AG04450 (cell line): Measurements from ENCODE around the gene ATP2B1. TPM values are rescaled to one million over a fixed set of nuclear protein-coding genes. Genes with fewer than 3 reads are reported as not detected.

Source experiments
- CTCF ChIA-PET: fragments of 300-600, 350-600 bp; formaldehyde crosslinking; extraction: SDS; loops from one replicate; lab custom pipeline; 2022; ENCODE audit warnings: antibody characterized with exemption, inconsistent platforms; lab: Charles Lee
- POLR2A ChIA-PET: fragments of 350-600 bp; formaldehyde crosslinking; extraction: SDS; loops from one replicate; lab custom pipeline; 2021; ENCODE audit warnings: antibody characterized with exemption, inconsistent platforms; lab: Yijun Ruan, JAX
- DNase-seq: peaks from one replicate; pipeline ENCODE4 v3.0.0-alpha.2; 2011; ENCODE audit warnings: low read depth, low spot score
- H3K27ac ChIP-seq: one replicate; pipeline ENCODE4 v1.5.1; 2012; ENCODE audit warnings: low read depth, low read length, control low read depth
- H3K27me3 ChIP-seq: one replicate; pipeline ENCODE4 v1.6.0; 2012; ENCODE audit warnings: low read length; ENCODE audit not compliant: control insufficient read depth, insufficient read depth
- H3K4me3 ChIP-seq: 2 replicates; pipeline ENCODE4 v1.5.1; 2011; ENCODE audit warnings: mild to moderate bottlenecking, low read depth, low read length, control low read depth
- H3K9me3 ChIP-seq: 2 replicates; pipeline ENCODE4 v1.5.1; 2012; ENCODE audit warnings: low read length; ENCODE audit not compliant: control insufficient read depth, insufficient read depth
- polyA plus RNA-seq: library from polyadenylated mRNA; depleted of rRNA; stranded (reverse); fragments of >200 nt; gene quantifications from 2 replicates; pipeline ENCODE4 v1.2.3, GENCODE V29; 2011
- TF ChIP-seq, protein P1 (sequence below): IDR thresholded peaks from 2 replicates; pipeline ENCODE4 v1.5.1; 2011; ENCODE audit warnings: low read depth, low read length, control low read depth, inconsistent platforms

The ATP2B1 gene
- polyA plus RNA-seq, 1 experiment = 42.7 TPM

DNA sequence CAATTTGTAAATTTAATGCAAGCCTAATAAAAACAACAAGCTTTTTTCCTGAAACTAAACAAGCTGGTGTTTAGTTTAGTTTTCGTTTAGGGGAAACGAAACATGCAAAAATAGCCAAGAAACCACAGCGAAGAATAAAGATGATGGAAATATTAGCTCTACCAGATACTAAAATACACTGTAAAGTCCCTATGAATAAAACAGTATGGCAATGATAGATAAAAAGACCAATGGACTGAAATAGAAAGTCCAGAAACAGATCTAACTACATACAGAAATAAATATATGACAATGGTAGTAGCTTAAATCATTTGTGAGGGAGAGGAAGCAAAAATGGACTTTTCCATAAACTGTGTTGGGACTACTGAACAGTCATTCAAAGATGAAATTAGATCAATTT, 26.4 kb downstream of the ATP2B1 start:
- peaks cover 3% of the 10 kb centered on the region; the same call in 1 of the 2 replicates for H3K9me3 ChIP-seq
- H3K27ac ChIP-seq = no peak overlapping the region
- no peak overlapping the region for H3K4me3 ChIP-seq
- DNase-seq = no peak
- POLR2A ChIA-PET = no interaction called here
- TF ChIP-seq, protein P1, sequence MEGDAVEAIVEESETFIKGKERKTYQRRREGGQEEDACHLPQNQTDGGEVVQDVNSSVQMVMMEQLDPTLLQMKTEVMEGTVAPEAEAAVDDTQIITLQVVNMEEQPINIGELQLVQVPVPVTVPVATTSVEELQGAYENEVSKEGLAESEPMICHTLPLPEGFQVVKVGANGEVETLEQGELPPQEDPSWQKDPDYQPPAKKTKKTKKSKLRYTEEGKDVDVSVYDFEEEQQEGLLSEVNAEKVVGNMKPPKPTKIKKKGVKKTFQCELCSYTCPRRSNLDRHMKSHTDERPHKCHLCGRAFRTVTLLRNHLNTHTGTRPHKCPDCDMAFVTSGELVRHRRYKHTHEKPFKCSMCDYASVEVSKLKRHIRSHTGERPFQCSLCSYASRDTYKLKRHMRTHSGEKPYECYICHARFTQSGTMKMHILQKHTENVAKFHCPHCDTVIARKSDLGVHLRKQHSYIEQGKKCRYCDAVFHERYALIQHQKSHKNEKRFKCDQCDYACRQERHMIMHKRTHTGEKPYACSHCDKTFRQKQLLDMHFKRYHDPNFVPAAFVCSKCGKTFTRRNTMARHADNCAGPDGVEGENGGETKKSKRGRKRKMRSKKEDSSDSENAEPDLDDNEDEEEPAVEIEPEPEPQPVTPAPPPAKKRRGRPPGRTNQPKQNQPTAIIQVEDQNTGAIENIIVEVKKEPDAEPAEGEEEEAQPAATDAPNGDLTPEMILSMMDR = no peak
- CTCF ChIA-PET = no interaction called here
- H3K27me3 ChIP-seq = no peaks in the 10 kb centered on the region

GRCh38 chr12:89680409-89680808, 28.2 kb downstream of the ATP2B1 start:
- no peak for DNase-seq
- H3K27ac ChIP-seq = no peak overlapping the region
- H3K4me3 ChIP-seq = no peak overlapping the region
- POLR2A ChIA-PET = no interaction called here
- peaks cover 3% of the 10 kb centered on the region; the same call in 1 of the 2 replicates for H3K9me3 ChIP-seq
- CTCF ChIA-PET = no interaction called here
- no peaks in the 10 kb centered on the region for H3K27me3 ChIP-seq
- TF ChIP-seq, protein P1 = no peak

DNA sequence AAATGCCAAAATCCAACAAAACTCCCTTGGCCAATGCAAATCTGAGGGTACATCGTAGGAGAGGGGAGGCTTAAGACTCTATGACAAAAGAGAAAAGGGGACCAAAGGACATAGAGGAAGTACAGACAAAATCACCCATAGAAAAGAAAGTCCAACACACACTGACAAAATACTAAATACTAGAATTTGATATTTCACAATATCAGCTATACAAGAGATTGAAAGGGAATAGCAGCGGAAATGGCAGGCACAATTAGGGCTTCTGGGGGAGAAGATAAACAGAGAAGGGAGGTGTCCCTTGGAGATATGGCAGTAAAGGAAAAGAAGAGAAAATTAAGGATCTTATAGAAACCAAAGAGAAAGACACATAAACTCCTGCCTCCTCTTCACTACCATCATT, 29.0 kb downstream of the ATP2B1 start:
- no peak overlapping the region for H3K27ac ChIP-seq
- no peak overlapping the region for H3K4me3 ChIP-seq
- no peak for DNase-seq
- peaks cover 3% of the 10 kb centered on the region; the same call in 1 of the 2 replicates for H3K9me3 ChIP-seq
- H3K27me3 ChIP-seq = no peaks in the 10 kb centered on the region
- ChIA-PET POLR2A (no interaction called here), CTCF (no interaction called here)
- TF ChIP-seq, protein P1 = no peak

- H3K4me3 ChIP-seq = no peak overlapping the region
- TF ChIP-seq, protein P1 = no peak
- peaks cover 1% of the 10 kb centered on the region; the same call in 1 of the 2 replicates for H3K9me3 ChIP-seq
- ChIA-PET POLR2A (no interaction called here), CTCF (no interaction called here)
- H3K27me3 ChIP-seq = no peaks in the 10 kb centered on the region
- H3K27ac ChIP-seq = no peak overlapping the region
- DNase-seq = no peak
These were observed 30.4 kb downstream of the ATP2B1 start for GRCh38 chr12:89678225-89678624.

DNA sequence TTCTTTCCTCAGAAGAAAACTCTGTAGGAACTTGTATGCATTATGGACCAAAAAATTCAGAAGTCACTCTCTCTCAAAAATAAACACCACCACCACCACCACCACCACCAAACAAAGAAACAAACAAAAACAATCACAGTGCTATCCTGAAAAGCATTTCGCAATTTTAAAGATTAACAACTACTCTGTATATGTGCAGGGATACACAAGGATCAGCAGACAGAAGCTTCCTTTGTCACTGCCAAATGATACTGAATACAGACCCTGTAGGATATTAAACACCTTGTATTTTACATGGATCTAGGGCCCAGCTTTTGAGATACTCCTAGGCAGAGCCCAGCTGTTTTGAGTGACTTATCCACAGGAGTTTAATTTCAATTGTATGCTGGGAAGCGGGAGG, 31.7 kb downstream of the ATP2B1 start:
- CTCF ChIA-PET = interaction anchor here (1.1 kb wide), 1 partner anchor 14 kb away, joined by 3 read pairs; no protein-coding TSS in a partner anchor

More for the DNA sequence above, 31.7 kb downstream of the ATP2B1 start:
- Histone ChIP-seq H3K27me3 (no peaks in the 10 kb centered on the region), H3K9me3 (no peaks in the 10 kb centered on the region), H3K4me3 (no peak overlapping the region), H3K27ac (no peak overlapping the region)
- TF ChIP-seq, protein P1 = no peak
- no peak for DNase-seq
- POLR2A ChIA-PET = no interaction called here
